HepG2 (cell line): ENCODE data around the gene PKLR. TPM values are rescaled to one million over a fixed set of nuclear protein-coding genes. Genes with fewer than 3 reads are reported as not detected.
A peak's percentile ranks its signal among the peaks of the same experiment; 100 is the strongest.

Experiments
- ATF6 ChIP-seq: sonication (generic); formaldehyde crosslinking; conservative IDR thresholded peaks from 2 replicates; pipeline ENCODE4 v1.4.0; 2020; ENCODE audit warnings: missing genetic modification reagents
- HOMEZ ChIP-seq: IDR thresholded peaks from 2 replicates; pipeline ENCODE4 v1.6.1; 2016; ENCODE audit warnings: low read depth
- LBX2 ChIP-seq: sonication (generic); formaldehyde crosslinking; IDR thresholded peaks from 2 replicates; pipeline ENCODE4 v1.5.0; 2020; ENCODE audit warnings: missing genetic modification reagents, mild to moderate bottlenecking, borderline replicate concordance
- MNT ChIP-seq: fragments of 450-650 bp; IDR thresholded peaks from 2 replicates; pipeline ENCODE4 v1.6.1; 2016
- NFATC3 ChIP-seq: sonication (generic); formaldehyde crosslinking; IDR thresholded peaks from 2 replicates; pipeline ENCODE4 v1.5.1; 2020; ENCODE audit warnings: mild to moderate bottlenecking, missing genetic modification reagents
- NKX3-1 ChIP-seq: sonication (generic); formaldehyde crosslinking; IDR thresholded peaks from 2 replicates; pipeline ENCODE4 v1.5.0; 2020; ENCODE audit warnings: missing genetic modification reagents
- PBX2 ChIP-seq: IDR thresholded peaks from 2 replicates; pipeline ENCODE4 v1.6.1; 2016; ENCODE audit warnings: control low read depth
- POLR2AphosphoS5 ChIP-seq: IDR thresholded peaks from 2 replicates; pipeline ENCODE4 v1.6.1; 2012; ENCODE audit warnings: low read depth, low read length
- THAP9 ChIP-seq: sonication (generic); formaldehyde crosslinking; IDR thresholded peaks from 2 replicates; pipeline ENCODE4; 2020; ENCODE audit warnings: missing genetic modification reagents, mild to moderate bottlenecking, borderline replicate concordance
- ZBTB44 ChIP-seq: sonication (generic); formaldehyde crosslinking; IDR thresholded peaks from 2 replicates; pipeline ENCODE4 v1.4.0; 2020; ENCODE audit warnings: missing genetic modification reagents
- ZBTB46 ChIP-seq: sonication (generic); formaldehyde crosslinking; IDR thresholded peaks from 2 replicates; pipeline ENCODE4 v1.4.0; 2020; ENCODE audit warnings: mild to moderate bottlenecking, missing genetic modification reagents, borderline replicate concordance
- ZNF326 ChIP-seq: sonication (generic); formaldehyde crosslinking; IDR thresholded peaks from 2 replicates; pipeline ENCODE4 v1.4.0; 2020; ENCODE audit warnings: missing genetic modification reagents, borderline replicate concordance
- ZNF773 ChIP-seq: sonication (generic); formaldehyde crosslinking; IDR thresholded peaks from 2 replicates; pipeline ENCODE4 v1.4.0; 2020; ENCODE audit warnings: missing genetic modification reagents, borderline replicate concordance
- ZNF841 ChIP-seq: sonication (generic); formaldehyde crosslinking; IDR thresholded peaks from 2 replicates; pipeline ENCODE4 v1.8.1; 2023; ENCODE audit warnings: missing genetic modification reagents, borderline replicate concordance
- polyA plus RNA-seq, 8 experiments: library from polyadenylated mRNA; depleted of rRNA in 3 of 8; stranded (reverse) in 7 of 8; unstranded in 1 of 8; fragments of >200 nt; fragmentation: Illumina TruSeq in 4 of 8; extraction: Trizol in 4 of 8; gene quantifications; 2 replicates each; pipeline versions ENCODE4 v1.2.1 to v1.2.3, GENCODE V29; 2011 to 2016; ENCODE audit warnings: low read depth in 4 of 8, missing spikeins in 1 of 8, mixed read lengths in 1 of 8; ENCODE audit not compliant: insufficient read depth in 1 of 8
- total RNA-seq, 5 experiments: library from RNA; depleted of rRNA; stranded (reverse); fragments of >200 nt; fragmentation: Illumina TruSeq; extraction: Trizol; gene quantifications; 2 replicates each; pipeline ENCODE4 v1.2.3, GENCODE V29; 2016; ENCODE audit warnings: low read depth in 1 of 5

Gene PKLR
- total and polyA plus RNA-seq, 2 of the 13 experiments (the other 11 are each of a cell fraction or from before 2014, with no cell fraction given) = 10.3 to 29.3 TPM

GRCh38 chr1:155277070-155277901 is 24.0 kb downstream of the PKLR start, which contains the start of gene HCN3 (continued):
- TF ChIP-seq PBX2 (CRISPR knock-in tag) = no peak
- no peak for TF ChIP-seq ZBTB46 (CRISPR knock-in tag)
- TF ChIP-seq ZNF841 (CRISPR knock-in tag) = no peak
- no peak for TF ChIP-seq POLR2AphosphoS5
- TF ChIP-seq HOMEZ (CRISPR knock-in tag) = 0 out of 2 replicates have a peak, but pooled peaks have one; percentile 19
- no peak for TF ChIP-seq ZNF326 (CRISPR knock-in tag)
- TF ChIP-seq THAP9 = no peak
- TF ChIP-seq ZNF773 (CRISPR knock-in tag) = no peak
- no peak for TF ChIP-seq MNT
- no peak for TF ChIP-seq NFATC3 (CRISPR knock-in tag)
- peak; percentile 27; the same call in 1 of the 2 replicates for TF ChIP-seq ZBTB44 (CRISPR knock-in tag)
- TF ChIP-seq ATF6 (CRISPR knock-in tag) = no peak
- no peak for TF ChIP-seq LBX2 (CRISPR knock-in tag)
- no peak for TF ChIP-seq NKX3-1 (CRISPR knock-in tag)
